Stimulated activated CD8-positive, alpha-beta memory T cell treated with anti-CD3 and anti-CD28 coated beads, Interleukin-15, amount 100 ng/mL, for 1 hour (primary cell): ENCODE data around the gene CMPK2.
A peak's percentile ranks its signal among the peaks of the same experiment; 100 is the strongest.

Source experiments
- DNase-seq: peaks from one replicate; pipeline ENCODE4 v3.0.0-alpha.2; 2020; ENCODE audit warnings: low read depth

Gene CMPK2

GRCh38 chr2:6841537-6842287 is 24.0 kb downstream of the CMPK2 start:
- DNase-seq = no peak

GRCh38 chr2:6838673-6839319 is 26.9 kb downstream of the CMPK2 start:
- no peak for DNase-seq

- DNase-seq = no peak
Measured at GRCh38 chr2:6835467-6835866, 30.2 kb downstream of the CMPK2 start.

GRCh38 chr2:6834163-6834562 is 31.5 kb downstream of the CMPK2 start:
- no peak for DNase-seq

GRCh38 chr2:6833300-6833604 is 32.5 kb downstream of the CMPK2 start:
- DNase-seq = no peak

GRCh38 chr2:6832596-6833299 is 33.0 kb downstream of the CMPK2 start:
- no peak for DNase-seq

- DNase-seq = no peak
Measured at GRCh38 chr2:6831229-6831628, 34.5 kb downstream of the CMPK2 start.

GRCh38 chr2:6828299-6828584 is 37.5 kb downstream of the CMPK2 start:
- DNase-seq = no peak

- DNase-seq = no peak
Measured at GRCh38 chr2:6827566-6828298, 38.0 kb downstream of the CMPK2 start.

GRCh38 chr2:6826081-6826913 is 39.4 kb downstream of the CMPK2 start:
- DNase-seq = peak; percentile 36

- no peak for DNase-seq
Measured at GRCh38 chr2:6824962-6825361, 40.7 kb downstream of the CMPK2 start.

- DNase-seq = no peak
Measured at GRCh38 chr2:6823111-6823510, 42.6 kb downstream of the CMPK2 start.

GRCh38 chr2:6822406-6822805 is 43.3 kb downstream of the CMPK2 start:
- DNase-seq = no peak

GRCh38 chr2:6820903-6821584 is 44.7 kb downstream of the CMPK2 start:
- no peak for DNase-seq

- DNase-seq = no peak
Measured at GRCh38 chr2:6820236-6820635, 45.5 kb downstream of the CMPK2 start.

GRCh38 chr2:6819668-6820067 is 46.0 kb downstream of the CMPK2 start:
- no peak for DNase-seq

- no peak for DNase-seq
Measured at GRCh38 chr2:6818012-6818411, 47.7 kb downstream of the CMPK2 start.

- DNase-seq = no peak
Measured at GRCh38 chr2:6814869-6815268, 50.8 kb downstream of the CMPK2 start.

- DNase-seq = no peak
Measured at GRCh38 chr2:6814312-6814711, 51.4 kb downstream of the CMPK2 start.

GRCh38 chr2:6813573-6813972 is 52.1 kb downstream of the CMPK2 start:
- no peak for DNase-seq

GRCh38 chr2:6812857-6813530 is 52.7 kb downstream of the CMPK2 start:
- DNase-seq = no peak
